Hematopoietic multipotent progenitor cell treated with erythropoietin and hydrocortisone succinate and interleukin-3 and kit ligand, for 17 days (in vitro differentiated cells): Measurements from ENCODE around the gene FGF11.

ENCODE experiments used
- DNase-seq: peaks from one replicate; pipeline ENCODE4 v3.0.0-alpha.2; 2015; ENCODE audit warnings: low spot score

Gene FGF11

GRCh38 chr17:7408252-7408727 is 31.0 kb upstream of the FGF11 start:
- DNase-seq = no peak

GRCh38 chr17:7408863-7409262 is 30.4 kb upstream of the FGF11 start:
- DNase-seq = no peak

- no peak for DNase-seq
Measured at GRCh38 chr17:7409716-7410115, 29.6 kb upstream of the FGF11 start.

GRCh38 chr17:7410634-7411426 is 28.5 kb upstream of the FGF11 start:
- no peak for DNase-seq

- no peak for DNase-seq
Measured at GRCh38 chr17:7411427-7411750, 27.9 kb upstream of the FGF11 start.

- no peak for DNase-seq
Measured at GRCh38 chr17:7413346-7413985, 25.8 kb upstream of the FGF11 start.

- DNase-seq = no peak
Measured at GRCh38 chr17:7414837-7415236, 24.5 kb upstream of the FGF11 start.

DNA sequence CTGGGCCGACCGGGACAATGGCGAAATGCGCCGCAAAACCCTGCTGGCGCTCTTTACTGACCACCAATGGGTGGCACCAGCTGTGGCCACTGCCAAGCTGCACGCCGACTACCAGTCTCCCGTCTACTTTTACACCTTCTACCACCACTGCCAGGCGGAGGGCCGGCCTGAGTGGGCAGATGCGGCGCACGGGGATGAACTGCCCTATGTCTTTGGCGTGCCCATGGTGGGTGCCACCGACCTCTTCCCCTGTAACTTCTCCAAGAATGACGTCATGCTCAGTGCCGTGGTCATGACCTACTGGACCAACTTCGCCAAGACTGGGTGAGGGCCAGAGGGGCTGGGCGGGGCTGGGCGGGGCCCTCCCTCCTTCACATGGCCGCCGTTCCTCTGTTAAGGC is 23.5 kb upstream of the FGF11 start:
- no peak for DNase-seq

- DNase-seq = no peak
Measured at GRCh38 chr17:7416323-7416722, 23.0 kb upstream of the FGF11 start.

DNA sequence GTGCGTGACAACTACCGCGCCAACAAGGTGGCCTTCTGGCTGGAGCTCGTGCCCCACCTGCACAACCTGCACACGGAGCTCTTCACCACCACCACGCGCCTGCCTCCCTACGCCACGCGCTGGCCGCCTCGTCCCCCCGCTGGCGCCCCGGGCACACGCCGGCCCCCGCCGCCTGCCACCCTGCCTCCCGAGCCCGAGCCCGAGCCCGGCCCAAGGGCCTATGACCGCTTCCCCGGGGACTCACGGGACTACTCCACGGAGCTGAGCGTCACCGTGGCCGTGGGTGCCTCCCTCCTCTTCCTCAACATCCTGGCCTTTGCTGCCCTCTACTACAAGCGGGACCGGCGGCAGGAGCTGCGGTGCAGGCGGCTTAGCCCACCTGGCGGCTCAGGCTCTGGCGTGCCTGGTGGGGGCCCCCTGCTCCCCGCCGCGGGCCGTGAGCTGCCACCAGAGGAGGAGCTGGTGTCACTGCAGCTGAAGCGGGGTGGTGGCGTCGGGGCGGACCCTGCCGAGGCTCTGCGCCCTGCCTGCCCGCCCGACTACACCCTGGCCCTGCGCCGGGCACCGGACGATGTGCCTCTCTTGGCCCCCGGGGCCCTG is 22.2 kb upstream of the FGF11 start:
- DNase-seq = no peak

- no peak for DNase-seq
Measured at GRCh38 chr17:7418472-7419152, 20.7 kb upstream of the FGF11 start.

- DNase-seq = no peak
Measured at GRCh38 chr17:7419819-7420610, 19.3 kb upstream of the FGF11 start, which contains the start of gene SPEM1. TSS of gene SPEM1 (plus strand) at chr17:7420324. CDS start at chr17:7420385, 61 bp downstream.

DNA sequence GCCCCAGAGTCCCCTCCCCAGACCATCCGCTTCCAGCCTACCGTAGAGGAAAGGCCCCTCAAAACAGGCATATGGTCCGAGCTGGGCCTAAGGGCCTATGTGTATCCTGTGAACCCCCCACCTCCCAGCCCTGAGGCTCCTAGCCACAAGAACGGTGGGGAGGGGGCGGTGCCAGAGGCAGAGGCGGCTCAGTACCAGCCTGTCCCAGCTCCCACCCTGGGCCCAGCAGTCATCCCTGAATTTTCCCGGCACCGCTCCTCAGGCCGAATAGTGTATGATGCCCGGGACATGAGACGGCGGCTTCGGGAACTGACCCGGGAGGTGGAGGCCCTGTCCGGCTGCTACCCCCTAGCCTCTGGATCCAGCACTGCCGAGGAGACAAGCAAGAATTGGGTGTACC is 18.1 kb upstream of the FGF11 start:
- DNase-seq = no peak

GRCh38 chr17:7423679-7424078 is 15.6 kb upstream of the FGF11 start:
- no peak for DNase-seq

DNA sequence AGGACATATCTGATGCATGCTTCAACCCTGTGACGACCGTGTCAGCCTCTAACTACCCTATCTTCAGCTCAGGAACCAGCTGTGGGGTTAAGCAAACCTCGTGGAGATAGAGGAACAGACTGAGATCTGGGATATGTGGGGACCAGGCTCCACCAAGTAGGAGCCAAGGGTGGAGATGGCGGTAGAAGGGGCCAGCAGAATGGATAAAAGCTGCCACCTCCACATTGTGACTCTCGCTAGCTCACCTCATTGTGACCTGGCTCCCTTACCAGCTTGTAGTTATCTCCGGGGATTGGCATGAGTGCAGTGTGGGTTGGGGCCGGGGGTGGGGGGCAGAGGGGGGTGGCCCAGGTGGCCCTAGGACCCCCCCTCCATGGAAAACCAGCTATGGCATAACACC is 14.0 kb upstream of the FGF11 start, which contains the start of gene SPEM2:
SPEM2 (plus strand) TSS at position 301 of the 400 bp plus-strand sequence; CDS start at position 374, 73 bp downstream.
- no peak for DNase-seq

- no peak for DNase-seq
Measured at GRCh38 chr17:7425756-7426155, 13.6 kb upstream of the FGF11 start.

GRCh38 chr17:7426203-7426863 is 13.0 kb upstream of the FGF11 start:
- no peak for DNase-seq

DNA sequence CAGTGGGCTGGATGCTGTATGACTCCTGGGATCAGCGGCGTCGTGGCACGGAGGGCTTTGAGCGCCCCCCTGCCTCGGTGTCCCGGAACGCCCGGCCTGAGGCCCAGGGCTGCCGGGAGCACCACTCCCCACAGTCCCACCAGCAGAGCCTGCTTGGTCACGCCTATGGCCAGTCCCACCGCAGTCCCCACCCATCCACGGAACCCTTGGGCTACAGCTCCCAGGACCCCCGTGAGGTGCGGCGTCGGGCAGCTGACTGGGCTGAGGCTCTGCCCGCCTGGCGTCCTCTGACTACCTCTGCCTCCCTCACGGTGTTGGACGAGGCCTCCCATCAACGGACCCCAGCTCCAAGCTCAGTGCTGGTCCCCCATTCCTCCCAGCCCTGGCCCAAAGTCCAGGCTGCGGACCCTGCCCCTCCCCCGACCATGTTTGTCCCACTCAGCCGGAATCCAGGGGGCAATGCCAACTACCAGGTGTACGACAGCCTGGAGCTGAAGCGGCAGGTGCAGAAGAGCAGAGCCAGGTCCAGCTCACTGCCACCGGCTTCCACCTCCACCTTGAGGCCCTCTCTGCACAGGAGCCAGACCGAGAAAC is 12.3 kb upstream of the FGF11 start:
- DNase-seq = no peak

DNA sequence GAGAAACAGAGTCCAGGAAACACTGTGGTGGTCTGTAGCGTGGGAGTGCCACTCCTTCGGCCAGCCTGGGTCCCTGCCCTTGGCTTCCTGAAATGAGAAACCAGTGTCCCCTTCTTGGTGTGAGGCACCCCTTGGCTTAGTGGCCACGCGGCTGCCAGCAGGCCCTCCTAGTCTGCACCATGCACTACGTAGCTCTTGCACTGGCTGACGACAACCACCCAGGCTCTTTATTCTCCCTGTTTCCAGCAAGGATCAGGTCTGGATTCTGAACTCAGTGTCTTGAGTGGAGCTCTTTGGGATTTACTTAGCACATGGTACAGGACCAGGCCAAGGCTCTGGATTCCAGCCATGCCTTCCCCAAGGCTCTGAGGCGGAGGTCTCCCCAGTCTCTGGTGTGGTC is 11.8 kb upstream of the FGF11 start:
- no peak for DNase-seq

DNA sequence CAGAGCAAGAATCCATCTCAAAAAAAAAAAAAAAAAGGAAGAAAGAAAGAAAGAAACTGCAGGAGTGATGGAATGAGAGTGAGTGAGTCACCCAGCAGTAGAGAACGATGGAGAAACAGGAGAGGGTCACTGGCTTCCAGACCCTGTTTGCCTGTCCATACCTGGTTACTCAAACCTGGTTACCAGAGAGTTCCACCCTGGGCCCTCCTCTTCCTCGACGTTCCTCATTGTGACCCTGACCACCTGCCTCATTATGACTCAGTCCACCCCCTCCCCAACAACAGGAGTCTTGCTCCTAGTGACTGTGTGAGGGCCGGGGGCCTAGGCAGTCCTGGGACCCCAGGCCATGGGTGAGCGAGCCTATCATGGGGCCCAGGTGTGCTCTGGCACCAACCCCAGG is 10.8 kb upstream of the FGF11 start, which contains the start of gene SPEM3:
SPEM3 (plus strand) TSS at position 301 of the 400 bp plus-strand sequence; CDS start at position 347, 46 bp downstream.
- DNase-seq = no peak

GRCh38 chr17:7429722-7430121 is 9.6 kb upstream of the FGF11 start:
- no peak for DNase-seq
